K562 (cell line): ENCODE measurements around the gene ZNF343. TPM values are rescaled to one million over a fixed set of nuclear protein-coding genes. Genes with fewer than 3 reads are reported as not detected.

Experiments
- ATAC-seq: fragments of 200-7000 bp; cut with Tn5 transposase; 3 replicates; pipeline ENCODE4 v1.9.1; 2020; ENCODE audit warnings: moderate library complexity
- BruUV-seq: library from RNA; stranded (reverse); fragments of 400-500 nt; replicated peaks from 2 replicates; lab custom pipeline; 2021; lab: Mats Ljungman, UMichigan
- CTCF ChIA-PET: fragments of 300-600 bp; formaldehyde crosslinking; extraction: SDS; loops from one replicate; lab custom pipeline; 2021; ENCODE audit warnings: low intra/inter-chr PET ratio; lab: Yijun Ruan, JAX
- POLR2A ChIA-PET: fragments of 300-600, 350-650 bp; sonication (Branson Sonifier 250); formaldehyde crosslinking; extraction: SDS; loops from one replicate; lab custom pipeline; 2021; ENCODE audit warnings: antibody characterized with exemption, inconsistent platforms; lab: Yijun Ruan, JAX
- DNase-seq, 4 experiments: peaks; one replicate each; pipeline versions ENCODE4 v3.0.0 to v3.0.0-alpha.2; 2011 to 2018; ENCODE audit warnings: low spot score in 3 of 4, mixed read lengths in 3 of 4; ENCODE audit errors: extremely low read depth in 1 of 4
- FAIRE-seq: peaks from 2 replicates; lab custom pipeline; 2011; peaks lifted over from hg19 to GRCh38; lab: Jason Lieb, UNC
- H2AFZ ChIP-seq: 2 replicates; pipeline ENCODE4 v1.6.0; 2011; ENCODE audit warnings: low read depth, low read length, control low read depth, inconsistent platforms
- H3K27ac ChIP-seq: fragments of 200-600 bp; 3 replicates; pipeline ENCODE4 v1.8.0; 2011; ENCODE audit warnings: low read depth, mild to moderate bottlenecking, control low read depth, inconsistent platforms, low read length, moderate library complexity, mixed read lengths; ENCODE audit errors: extremely low read depth
- H3K27me3 ChIP-seq, 2 experiments: fragments of 300-600 bp in 1 of 2; 2 replicates in 1 of 2; 3 replicates in 1 of 2; pipeline versions ENCODE4 v1.6.0 to v1.8.0; 2011; ENCODE audit warnings: inconsistent platforms in 2 of 2, low read length in 2 of 2, mild to moderate bottlenecking in 1 of 2, mixed read lengths in 1 of 2, moderate library complexity in 1 of 2; ENCODE audit not compliant: control insufficient read depth in 2 of 2, insufficient read depth in 2 of 2
- H3K36me3 ChIP-seq: fragments of 300-600 bp; 3 replicates; pipeline ENCODE4 v1.8.0; 2011; ENCODE audit warnings: mild to moderate bottlenecking, low read length, inconsistent platforms; ENCODE audit not compliant: control insufficient read depth, insufficient read depth
- H3K4me1 ChIP-seq, 2 experiments: fragments of 200-600 bp in 1 of 2; replicated peaks in 1 of 2; 2 replicates in 1 of 2; 3 replicates in 1 of 2; pipeline versions ENCODE4 v1.5.1 to v1.8.0; 2011; ENCODE audit warnings: inconsistent platforms in 2 of 2, low read length in 2 of 2, mild to moderate bottlenecking in 1 of 2, mixed read lengths in 1 of 2, moderate library complexity in 1 of 2; ENCODE audit not compliant: control insufficient read depth in 2 of 2, insufficient read depth in 2 of 2
- H3K4me2 ChIP-seq: 2 replicates; pipeline ENCODE4 v1.6.1; 2011; ENCODE audit warnings: low read length, control low read depth, inconsistent platforms, mixed read lengths; ENCODE audit not compliant: insufficient read depth
- H3K4me3 ChIP-seq: fragments of 200-600 bp; sonication (generic), shearing (Covaris generic); 2 replicates; pipeline ENCODE4 v1.5.1; 2016; ENCODE audit warnings: control low read depth, inconsistent platforms
- H3K79me2 ChIP-seq: fragments of 200-600 bp; 3 replicates; pipeline ENCODE4 v1.8.0; 2011; ENCODE audit warnings: low read length, inconsistent platforms; ENCODE audit not compliant: control insufficient read depth, insufficient read depth
- H3K9ac ChIP-seq, 2 experiments: 2 replicates each; pipeline versions ENCODE4 v1.6.0 to v1.6.1; 2011; ENCODE audit warnings: low read depth in 2 of 2, low read length in 2 of 2, control low read depth in 1 of 2, inconsistent platforms in 1 of 2, mild to moderate bottlenecking in 1 of 2, mixed read lengths in 1 of 2; ENCODE audit not compliant: insufficient read depth in 1 of 2
- H3K9me1 ChIP-seq: one replicate; pipeline ENCODE4 v1.6.0; 2011; ENCODE audit warnings: inconsistent platforms, mild to moderate bottlenecking, low read length, moderate library complexity; ENCODE audit not compliant: control insufficient read depth, insufficient read depth
- H3K9me3 ChIP-seq: replicated peaks from 2 replicates; pipeline ENCODE4 v1.5.1; 2011; ENCODE audit warnings: low read depth, low read length, inconsistent platforms; ENCODE audit not compliant: control insufficient read depth, insufficient read depth
- H4K20me1 ChIP-seq: replicated peaks from 2 replicates; pipeline ENCODE4 v1.6.1; 2011; ENCODE audit warnings: low read length, inconsistent platforms, mixed read lengths; ENCODE audit not compliant: control insufficient read depth, insufficient read depth
- FOXM1 ChIP-seq, 2 experiments: fragments of 450-650 bp in 1 of 2; sonication (generic) in 1 of 2; formaldehyde crosslinking in 1 of 2; IDR thresholded peaks; 2 replicates each; pipeline versions ENCODE4 v1.6.1 to v1.9.0; 2017 to 2022; ENCODE audit warnings: low read depth in 2 of 2, mild to moderate bottlenecking in 2 of 2, missing genetic modification reagents in 1 of 2, moderate library complexity in 1 of 2
- GATA2 ChIP-seq: sonication (generic); formaldehyde crosslinking; IDR thresholded peaks from 2 replicates; pipeline ENCODE4 v1.4.0; 2020; ENCODE audit warnings: mild to moderate bottlenecking, missing genetic modification reagents
- ZC3H8 ChIP-seq: fragments of 450-650 bp; IDR thresholded peaks from 2 replicates; pipeline ENCODE4 v1.6.1; 2017
- WGBS: fragments of 100-300 bp; shearing (Covaris generic); methylation state at CpG from one replicate; pipeline ENCODE4 v1.1.6; 2016; ENCODE audit warnings: low coverage, mixed read lengths; ENCODE audit not compliant: insufficient coverage; ENCODE audit errors: missing lambda C conversion rate; 5-methylcytosine and 5-hydroxymethylcytosine counted together
- in situ Hi-C: fragments of 300-500 bp; cut with MboI; formaldehyde crosslinking; loops from 4 replicates; pipeline ENCODE4 v1.15.0; 2018; ENCODE audit warnings: inconsistent platforms, mixed read lengths
- intact Hi-C: fragments of 100-400 bp; cut with micrococcal nuclease; formaldehyde crosslinking; loops from 2 replicates; pipeline ENCODE4 v1.14.2; 2022
- polyA plus RNA-seq, 8 experiments: library from polyadenylated mRNA; depleted of rRNA in 4 of 8; stranded (reverse) in 5 of 8; unstranded in 3 of 8; fragments of >200 nt; fragmentation: Nextera tagmentation in 2 of 8; fragmentation: Illumina TruSeq in 1 of 8; extraction: Ambion mirVana in 2 of 8; extraction: Trizol in 1 of 8; gene quantifications; 2 replicates each; pipeline versions ENCODE4 v1.2.1 to v1.2.3, GENCODE V29; 2011 to 2014; ENCODE audit warnings: inconsistent platforms in 1 of 8, missing spikeins in 1 of 8
- total RNA-seq, 7 experiments: library from RNA; depleted of rRNA in 6 of 7; stranded (reverse); fragments of >200 nt in 6 of 7; fragmentation: Illumina TruSeq in 2 of 7; extraction: Trizol in 2 of 7; gene quantifications; 2 replicates each; pipeline versions ENCODE4 v1.2.1 to v1.2.3, GENCODE V29; 2011 to 2021; ENCODE audit warnings: low replicate concordance in 1 of 7
- TF ChIP-seq, protein P1 (sequence below): fragments of 250-450 bp; sonication (Bioruptor Pico); IDR thresholded peaks from 2 replicates; pipeline ENCODE4 v1.4.0; 2020; ENCODE audit warnings: mild to moderate bottlenecking, moderate library complexity, borderline replicate concordance
- TF ChIP-seq, protein P2 (sequence below): sonication (generic); formaldehyde crosslinking; IDR thresholded peaks from 2 replicates; pipeline ENCODE4 v1.8.1; 2023; ENCODE audit warnings: mild to moderate bottlenecking, missing genetic modification reagents
- TF ChIP-seq, protein P3 (sequence below): sonication (generic); formaldehyde crosslinking; IDR thresholded peaks from 2 replicates; pipeline ENCODE4 v1.8.1; 2023; ENCODE audit warnings: mild to moderate bottlenecking, missing genetic modification reagents
- TF ChIP-seq, protein P4 (sequence below), 2 experiments: IDR thresholded peaks; 2 replicates each; pipeline ENCODE4 v1.6.1; 2011; ENCODE audit warnings: borderline replicate concordance in 1 of 2, control low read depth in 1 of 2, low read depth in 1 of 2, low read length in 1 of 2, mild to moderate bottlenecking in 1 of 2, mixed read lengths in 1 of 2, moderate library complexity in 1 of 2; ENCODE audit not compliant: insufficient read depth in 1 of 2, insufficient read length in 1 of 2, poor library complexity in 1 of 2, severe bottlenecking in 1 of 2; ENCODE audit errors: extremely low read depth in 1 of 2

The ZNF343 gene
- total and polyA plus RNA-seq, 9 of the 15 experiments (the other 6 are each of a cell fraction or from before 2014, with no cell fraction given) = 1.4 to 9.8 (median 6.4) TPM

DNA sequence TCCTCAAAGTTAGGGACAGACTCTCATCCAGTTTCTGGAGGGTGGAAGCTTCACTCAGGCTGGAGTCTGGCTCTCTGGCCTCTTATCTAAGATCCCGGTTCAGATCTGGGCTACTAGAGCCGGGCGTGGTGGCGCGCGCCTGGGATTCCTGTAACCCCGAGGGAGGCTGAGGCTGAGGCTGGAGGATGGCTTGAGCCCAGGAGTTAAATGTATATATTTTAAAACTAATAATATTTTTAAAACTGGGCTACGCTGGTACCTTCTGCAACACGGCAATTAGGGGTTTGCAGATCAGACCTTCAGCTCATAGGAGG lies 710 bp upstream of the ZNF343 start:
- H3K27ac ChIP-seq = peak overlapping the region; percentile 94
- H3K4me3 ChIP-seq = peak overlapping the region; percentile 74
- no peaks in the 10 kb centered on the region for H3K27me3 ChIP-seq
- H3K36me3 ChIP-seq = no peaks in the 10 kb centered on the region
- TSS peak; percentile 99 for BruUV-seq
- FAIRE-seq = no peak
- no peak for ATAC-seq
- 1% methylated on average over 9 of the region's 9 CpGs for WGBS
- H2AFZ ChIP-seq = peak overlapping the region; percentile 100
- no peaks in the 10 kb centered on the region for H3K9me3 ChIP-seq
- POLR2A ChIA-PET = interaction anchor here (1.2 to 1.9 kb wide), 4 partner anchors 11 to 42 kb away, joined by 3 to 10 read pairs (median 4); partner anchors contain the start of gene SNRPB
- peaks cover 19% of the 10 kb centered on the region for H3K79me2 ChIP-seq
- H3K9me1 ChIP-seq = no peaks in the 10 kb centered on the region
- no peaks in the 10 kb centered on the region for H4K20me1 ChIP-seq
- intact Hi-C loops (no loop called here), in situ Hi-C loops (no loop called here)
- TF ChIP-seq, protein P1, sequence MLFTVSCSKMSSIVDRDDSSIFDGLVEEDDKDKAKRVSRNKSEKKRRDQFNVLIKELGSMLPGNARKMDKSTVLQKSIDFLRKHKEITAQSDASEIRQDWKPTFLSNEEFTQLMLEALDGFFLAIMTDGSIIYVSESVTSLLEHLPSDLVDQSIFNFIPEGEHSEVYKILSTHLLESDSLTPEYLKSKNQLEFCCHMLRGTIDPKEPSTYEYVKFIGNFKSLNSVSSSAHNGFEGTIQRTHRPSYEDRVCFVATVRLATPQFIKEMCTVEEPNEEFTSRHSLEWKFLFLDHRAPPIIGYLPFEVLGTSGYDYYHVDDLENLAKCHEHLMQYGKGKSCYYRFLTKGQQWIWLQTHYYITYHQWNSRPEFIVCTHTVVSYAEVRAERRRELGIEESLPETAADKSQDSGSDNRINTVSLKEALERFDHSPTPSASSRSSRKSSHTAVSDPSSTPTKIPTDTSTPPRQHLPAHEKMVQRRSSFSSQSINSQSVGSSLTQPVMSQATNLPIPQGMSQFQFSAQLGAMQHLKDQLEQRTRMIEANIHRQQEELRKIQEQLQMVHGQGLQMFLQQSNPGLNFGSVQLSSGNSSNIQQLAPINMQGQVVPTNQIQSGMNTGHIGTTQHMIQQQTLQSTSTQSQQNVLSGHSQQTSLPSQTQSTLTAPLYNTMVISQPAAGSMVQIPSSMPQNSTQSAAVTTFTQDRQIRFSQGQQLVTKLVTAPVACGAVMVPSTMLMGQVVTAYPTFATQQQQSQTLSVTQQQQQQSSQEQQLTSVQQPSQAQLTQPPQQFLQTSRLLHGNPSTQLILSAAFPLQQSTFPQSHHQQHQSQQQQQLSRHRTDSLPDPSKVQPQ = no peak
- TF ChIP-seq, protein P2, sequence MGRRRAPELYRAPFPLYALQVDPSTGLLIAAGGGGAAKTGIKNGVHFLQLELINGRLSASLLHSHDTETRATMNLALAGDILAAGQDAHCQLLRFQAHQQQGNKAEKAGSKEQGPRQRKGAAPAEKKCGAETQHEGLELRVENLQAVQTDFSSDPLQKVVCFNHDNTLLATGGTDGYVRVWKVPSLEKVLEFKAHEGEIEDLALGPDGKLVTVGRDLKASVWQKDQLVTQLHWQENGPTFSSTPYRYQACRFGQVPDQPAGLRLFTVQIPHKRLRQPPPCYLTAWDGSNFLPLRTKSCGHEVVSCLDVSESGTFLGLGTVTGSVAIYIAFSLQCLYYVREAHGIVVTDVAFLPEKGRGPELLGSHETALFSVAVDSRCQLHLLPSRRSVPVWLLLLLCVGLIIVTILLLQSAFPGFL (CRISPR knock-in tag) = no peak
- TF ChIP-seq GATA2 = peak; percentile 53; the same call in 1 of the 2 replicates
- no peak for TF ChIP-seq ZC3H8
- TF ChIP-seq, protein P3, sequence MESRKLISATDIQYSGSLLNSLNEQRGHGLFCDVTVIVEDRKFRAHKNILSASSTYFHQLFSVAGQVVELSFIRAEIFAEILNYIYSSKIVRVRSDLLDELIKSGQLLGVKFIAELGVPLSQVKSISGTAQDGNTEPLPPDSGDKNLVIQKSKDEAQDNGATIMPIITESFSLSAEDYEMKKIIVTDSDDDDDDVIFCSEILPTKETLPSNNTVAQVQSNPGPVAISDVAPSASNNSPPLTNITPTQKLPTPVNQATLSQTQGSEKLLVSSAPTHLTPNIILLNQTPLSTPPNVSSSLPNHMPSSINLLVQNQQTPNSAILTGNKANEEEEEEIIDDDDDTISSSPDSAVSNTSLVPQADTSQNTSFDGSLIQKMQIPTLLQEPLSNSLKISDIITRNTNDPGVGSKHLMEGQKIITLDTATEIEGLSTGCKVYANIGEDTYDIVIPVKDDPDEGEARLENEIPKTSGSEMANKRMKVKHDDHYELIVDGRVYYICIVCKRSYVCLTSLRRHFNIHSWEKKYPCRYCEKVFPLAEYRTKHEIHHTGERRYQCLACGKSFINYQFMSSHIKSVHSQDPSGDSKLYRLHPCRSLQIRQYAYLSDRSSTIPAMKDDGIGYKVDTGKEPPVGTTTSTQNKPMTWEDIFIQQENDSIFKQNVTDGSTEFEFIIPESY (CRISPR knock-in tag) = 0 out of 2 replicates have a peak, but pooled peaks have one; percentile 3
- no peak for TF ChIP-seq FOXM1 (IDR thresholded peaks at IDR 0.05; ENCODE audit: low read depth)
- TF ChIP-seq FOXM1 (CRISPR knock-in tag; IDR thresholded peaks at IDR 0.05; ENCODE audit: low read depth) = 0 out of 2 replicates have a peak, but pooled peaks have one; percentile 47
- TF ChIP-seq, protein P4, sequence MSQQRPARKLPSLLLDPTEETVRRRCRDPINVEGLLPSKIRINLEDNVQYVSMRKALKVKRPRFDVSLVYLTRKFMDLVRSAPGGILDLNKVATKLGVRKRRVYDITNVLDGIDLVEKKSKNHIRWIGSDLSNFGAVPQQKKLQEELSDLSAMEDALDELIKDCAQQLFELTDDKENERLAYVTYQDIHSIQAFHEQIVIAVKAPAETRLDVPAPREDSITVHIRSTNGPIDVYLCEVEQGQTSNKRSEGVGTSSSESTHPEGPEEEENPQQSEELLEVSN (IDR thresholded peaks at IDR 0.05; ENCODE audit: borderline replicate concordance in 1 of 2, extremely low read depth in 1 of 2, insufficient read depth in 1 of 2, insufficient read length in 1 of 2, low read depth in 1 of 2, low read length in 1 of 2, poor library complexity in 1 of 2, severe bottlenecking in 1 of 2) = peak in 1 of 2 experiments; percentile 8
- peak in 2 of 4 experiments; percentile 58 to 63 for DNase-seq
- H3K9ac ChIP-seq = peak overlapping the region; percentile 87 to 94
- peak overlapping the region; percentile 85 for H3K4me2 ChIP-seq
- CTCF ChIA-PET = no interaction called here
- H3K4me1 ChIP-seq = peaks cover 9 to 16% of the 10 kb centered on the region in 2 experiments; a peak in 4 of 5 replicates
